Esophagus muscularis mucosa (tissue), 4 donors: ENCODE results near the gene CCDC198.

Experiments
- EP300 ChIP-seq: sonication (generic); formaldehyde crosslinking; IDR thresholded peaks from one replicate; pipeline ENCODE4 v1.6.1; 2017; ENCODE audit warnings: antibody characterized with exemption
- POLR2A ChIP-seq: fragments of 450-650 bp; IDR thresholded peaks from one replicate; pipeline ENCODE4 v1.6.1; 2017; ENCODE audit warnings: antibody characterized with exemption, moderate library complexity, mild to moderate bottlenecking, low read depth
- TF ChIP-seq, protein P1 (sequence below), 3 experiments: fragments of 200-600 bp in 2 of 3; fragments of 450-650 bp in 1 of 3; sonication (generic) in 2 of 3; IDR thresholded peaks; one replicate each; pipeline ENCODE4 v1.5.1; 2017 to 2019; ENCODE audit warnings: antibody characterized with exemption in 3 of 3, mild to moderate bottlenecking in 2 of 3, moderate library complexity in 1 of 3

DNA sequence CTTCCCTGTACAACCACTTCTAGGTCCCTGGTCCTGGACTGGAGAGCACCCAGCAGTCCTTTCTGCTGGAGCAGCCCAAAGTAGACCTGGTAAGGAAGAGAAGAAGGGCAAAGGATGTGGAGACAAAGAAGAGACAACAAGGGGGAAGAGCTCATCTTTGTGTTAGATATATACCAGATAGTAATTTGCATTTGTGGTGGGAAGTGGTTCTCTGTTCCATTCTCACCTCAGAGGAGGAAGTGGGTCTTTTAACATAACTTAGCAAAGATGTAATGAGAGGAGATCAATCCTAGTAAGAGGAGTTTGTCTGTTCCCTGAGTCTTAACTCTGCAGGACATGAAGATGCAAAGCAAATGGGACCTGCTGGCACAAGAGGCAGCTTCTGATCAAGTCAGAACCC lies 8.0 kb downstream of the CCDC198 start:
- TF ChIP-seq, protein P1, sequence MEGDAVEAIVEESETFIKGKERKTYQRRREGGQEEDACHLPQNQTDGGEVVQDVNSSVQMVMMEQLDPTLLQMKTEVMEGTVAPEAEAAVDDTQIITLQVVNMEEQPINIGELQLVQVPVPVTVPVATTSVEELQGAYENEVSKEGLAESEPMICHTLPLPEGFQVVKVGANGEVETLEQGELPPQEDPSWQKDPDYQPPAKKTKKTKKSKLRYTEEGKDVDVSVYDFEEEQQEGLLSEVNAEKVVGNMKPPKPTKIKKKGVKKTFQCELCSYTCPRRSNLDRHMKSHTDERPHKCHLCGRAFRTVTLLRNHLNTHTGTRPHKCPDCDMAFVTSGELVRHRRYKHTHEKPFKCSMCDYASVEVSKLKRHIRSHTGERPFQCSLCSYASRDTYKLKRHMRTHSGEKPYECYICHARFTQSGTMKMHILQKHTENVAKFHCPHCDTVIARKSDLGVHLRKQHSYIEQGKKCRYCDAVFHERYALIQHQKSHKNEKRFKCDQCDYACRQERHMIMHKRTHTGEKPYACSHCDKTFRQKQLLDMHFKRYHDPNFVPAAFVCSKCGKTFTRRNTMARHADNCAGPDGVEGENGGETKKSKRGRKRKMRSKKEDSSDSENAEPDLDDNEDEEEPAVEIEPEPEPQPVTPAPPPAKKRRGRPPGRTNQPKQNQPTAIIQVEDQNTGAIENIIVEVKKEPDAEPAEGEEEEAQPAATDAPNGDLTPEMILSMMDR (IDR thresholded peaks at IDR 0.05) = no peak
- TF ChIP-seq EP300 (no peak), POLR2A (no peak)
